ENCODE results near the gene GPR173. TPM values are rescaled to one million over a fixed set of nuclear protein-coding genes. Genes with fewer than 3 reads are reported as not detected.

Gene GPR173
- total and polyA plus RNA-seq, 7 donors = 0.03 to 0.34 (median 0.16) TPM

DNA sequence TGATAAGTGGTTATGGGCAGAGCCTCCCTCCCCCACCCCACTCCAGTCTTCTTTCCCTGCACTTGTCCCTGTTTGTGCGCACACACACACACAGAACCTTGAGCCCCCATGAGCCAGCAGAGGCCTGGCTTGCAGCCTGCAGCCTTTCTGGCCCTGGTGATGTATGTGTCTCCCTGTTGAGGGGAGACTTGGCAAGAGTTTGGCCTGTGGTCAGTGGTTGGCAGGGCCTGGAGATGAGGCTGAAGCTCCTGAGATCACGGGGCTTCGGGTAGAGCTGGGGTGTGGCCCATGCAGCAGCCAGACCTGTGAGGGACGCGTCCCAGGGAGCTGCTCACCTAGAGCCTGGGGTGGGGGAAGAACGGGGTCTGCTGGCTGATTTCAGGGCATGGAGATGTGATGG lies 2.3 kb downstream of the GPR173 start:
- Histone ChIP-seq H3K27ac (no peak overlapping the region), H3K4me1 (no peaks in the 10 kb centered on the region), H3K27me3 (ENCODE audit: insufficient read depth in 3 of 3, low read length in 2 of 3) (peaks cover 0 to 54% (median 0%) of the 10 kb centered on the region in 3 donors), H3K4me3 (no peak overlapping the region), H3K36me3 (ENCODE audit: insufficient read depth in 1 of 2, low read depth in 1 of 2) (no peaks in the 10 kb centered on the region), H3K9me3 (no peaks in the 10 kb centered on the region)
- no peak for DNase-seq
- TF ChIP-seq, protein P1, sequence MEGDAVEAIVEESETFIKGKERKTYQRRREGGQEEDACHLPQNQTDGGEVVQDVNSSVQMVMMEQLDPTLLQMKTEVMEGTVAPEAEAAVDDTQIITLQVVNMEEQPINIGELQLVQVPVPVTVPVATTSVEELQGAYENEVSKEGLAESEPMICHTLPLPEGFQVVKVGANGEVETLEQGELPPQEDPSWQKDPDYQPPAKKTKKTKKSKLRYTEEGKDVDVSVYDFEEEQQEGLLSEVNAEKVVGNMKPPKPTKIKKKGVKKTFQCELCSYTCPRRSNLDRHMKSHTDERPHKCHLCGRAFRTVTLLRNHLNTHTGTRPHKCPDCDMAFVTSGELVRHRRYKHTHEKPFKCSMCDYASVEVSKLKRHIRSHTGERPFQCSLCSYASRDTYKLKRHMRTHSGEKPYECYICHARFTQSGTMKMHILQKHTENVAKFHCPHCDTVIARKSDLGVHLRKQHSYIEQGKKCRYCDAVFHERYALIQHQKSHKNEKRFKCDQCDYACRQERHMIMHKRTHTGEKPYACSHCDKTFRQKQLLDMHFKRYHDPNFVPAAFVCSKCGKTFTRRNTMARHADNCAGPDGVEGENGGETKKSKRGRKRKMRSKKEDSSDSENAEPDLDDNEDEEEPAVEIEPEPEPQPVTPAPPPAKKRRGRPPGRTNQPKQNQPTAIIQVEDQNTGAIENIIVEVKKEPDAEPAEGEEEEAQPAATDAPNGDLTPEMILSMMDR (IDR thresholded peaks at IDR 0.05) = no peak
- intact Hi-C loops (cut with DNase I) = no loop called here
- WGBS, 3 donors = 72 to 83% (median 74%) methylated on average over 5 to 6 of the region's 6 CpGs
- no peak for ATAC-seq

DNA sequence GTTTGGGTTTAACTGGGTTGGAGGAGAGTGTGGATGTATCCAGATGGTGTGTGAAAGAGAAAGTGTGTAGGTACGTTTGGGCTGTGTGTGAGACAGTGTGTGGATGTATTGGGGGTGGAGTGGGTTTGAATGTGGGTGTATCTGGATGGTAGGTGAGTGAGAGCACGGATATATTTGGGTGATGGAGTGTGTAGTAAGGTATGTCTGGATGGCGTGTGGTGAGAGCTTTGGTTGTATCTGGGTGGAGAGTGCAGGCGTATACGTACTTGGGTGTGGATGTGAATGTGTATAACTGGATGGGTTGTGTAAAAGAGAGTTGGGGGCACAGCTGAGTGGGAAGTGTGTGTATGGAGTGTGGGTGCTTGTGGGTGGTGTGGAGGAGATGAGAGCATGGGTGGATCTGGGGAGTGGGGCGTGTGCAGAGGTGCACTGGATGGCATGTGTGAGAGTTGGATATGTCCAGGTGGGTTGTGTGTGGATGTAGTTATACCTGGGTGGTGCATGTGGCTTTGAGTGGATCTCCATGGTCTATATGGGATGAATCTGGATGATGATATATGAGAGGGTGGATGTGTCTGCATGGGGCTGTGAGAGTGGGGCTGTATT lies 6.8 kb downstream of the GPR173 start:
- WGBS, 3 donors = 65 to 95% (median 89%) methylated on average over 6 of the region's 6 CpGs
- no peak overlapping the region for H3K27ac ChIP-seq
- intact Hi-C loops (cut with DNase I) = no loop called here
- H3K27me3 ChIP-seq (ENCODE audit: insufficient read depth in 3 of 3, low read length in 2 of 3) = peaks cover 0 to 49% (median 0%) of the 10 kb centered on the region in 3 donors
- H3K4me3 ChIP-seq = no peak overlapping the region
- H3K4me1 ChIP-seq = no peaks in the 10 kb centered on the region
- H3K36me3 ChIP-seq (ENCODE audit: insufficient read depth in 1 of 2, low read depth in 1 of 2) = no peaks in the 10 kb centered on the region
- DNase-seq = no peak
- H3K9me3 ChIP-seq = no peaks in the 10 kb centered on the region
- TF ChIP-seq, protein P1 (IDR thresholded peaks at IDR 0.05) = no peak
- no peak for ATAC-seq

DNA sequence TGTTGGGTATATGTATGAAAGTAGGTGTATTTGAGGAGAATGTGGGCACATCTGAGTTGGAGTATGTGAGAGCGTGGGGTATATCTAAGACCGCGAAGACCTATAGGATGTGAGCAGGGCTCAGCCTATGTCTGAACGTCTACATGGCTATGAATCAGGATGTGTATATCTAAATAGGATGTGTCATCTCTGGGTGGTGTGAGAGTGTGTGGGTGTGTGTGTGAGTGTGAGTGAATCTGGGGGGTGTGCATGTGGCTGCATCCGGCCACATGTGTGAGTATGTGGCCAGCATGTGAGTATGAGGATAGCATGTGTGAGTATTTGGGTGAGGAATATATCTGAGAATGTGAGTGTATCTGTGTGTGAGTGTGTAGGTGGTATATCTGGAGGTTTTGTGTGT lies 7.7 kb downstream of the GPR173 start:
- WGBS, 3 donors = 88 to 92% (median 89%) methylated on average over 5 of the region's 5 CpGs

DNA sequence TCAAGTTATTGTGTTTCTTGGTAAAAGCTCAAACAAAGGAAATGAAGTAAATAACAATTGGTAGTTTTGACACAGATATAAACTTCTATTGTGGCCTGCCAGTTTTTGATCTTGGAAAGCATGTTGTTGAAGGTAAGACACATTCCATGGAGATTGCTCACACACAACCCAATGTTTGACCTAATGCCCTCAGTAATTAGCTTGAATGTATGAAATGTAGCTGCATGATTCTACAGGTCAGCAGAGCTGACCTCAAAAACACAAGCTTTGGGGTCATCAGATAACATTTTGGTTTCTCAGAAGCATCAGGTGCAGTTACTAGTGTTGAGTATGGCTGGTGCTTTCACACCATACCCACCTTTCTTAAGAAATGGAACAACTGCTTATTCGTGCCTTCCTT lies 16.5 kb downstream of the GPR173 start:
- Histone ChIP-seq H3K27ac (no peak overlapping the region), H3K4me3 (no peak overlapping the region), H3K36me3 (ENCODE audit: insufficient read depth in 1 of 2, low read depth in 1 of 2) (no peaks in the 10 kb centered on the region), H3K4me1 (no peaks in the 10 kb centered on the region), H3K27me3 (ENCODE audit: insufficient read depth in 3 of 3, low read length in 2 of 3) (peaks cover 0 to 48% (median 0%) of the 10 kb centered on the region in 3 donors), H3K9me3 (no peaks in the 10 kb centered on the region)
- DNase-seq = no peak
- ATAC-seq = no peak
- intact Hi-C loops (cut with DNase I) = no loop called here
- 72 to 96% (median 88%) methylated on average over 1 of the region's 1 CpG for WGBS, 3 donors
- TF ChIP-seq, protein P1 (IDR thresholded peaks at IDR 0.05) = no peak

More for the DNA sequence above, 7.7 kb downstream of the GPR173 start:
- intact Hi-C loops (cut with DNase I) = no loop called here
- TF ChIP-seq, protein P1 (IDR thresholded peaks at IDR 0.05) = no peak
- H3K36me3 ChIP-seq (ENCODE audit: insufficient read depth in 1 of 2, low read depth in 1 of 2) = no peaks in the 10 kb centered on the region
- H3K27me3 ChIP-seq (ENCODE audit: insufficient read depth in 3 of 3, low read length in 2 of 3) = peaks cover 0 to 40% (median 0%) of the 10 kb centered on the region in 3 donors
- ATAC-seq (no peak), DNase-seq (no peak)
- no peaks in the 10 kb centered on the region for H3K4me1 ChIP-seq
- no peak overlapping the region for H3K27ac ChIP-seq
- no peaks in the 10 kb centered on the region for H3K9me3 ChIP-seq
- H3K4me3 ChIP-seq = no peak overlapping the region

DNA sequence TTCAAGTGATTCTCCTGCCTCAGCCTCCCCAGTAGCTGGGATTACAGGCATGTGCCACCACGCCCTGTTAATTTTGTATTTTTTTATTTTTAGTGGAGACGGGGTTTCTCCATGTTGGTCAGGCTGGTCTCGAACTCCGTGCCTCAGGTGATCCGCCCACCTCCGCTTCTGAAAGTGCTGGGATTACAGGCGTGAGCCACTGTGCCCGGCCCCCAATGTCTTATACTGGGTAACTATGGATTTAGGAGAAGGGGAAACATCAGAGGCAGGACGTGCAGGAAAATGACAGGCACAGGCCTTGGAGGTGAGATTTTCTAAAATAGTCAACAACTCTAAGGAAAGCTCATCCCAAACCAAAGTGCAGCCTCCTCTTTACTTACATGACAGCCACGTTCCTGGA lies 22.5 kb downstream of the GPR173 start:
- DNase-seq (no peak), ATAC-seq (no peak)
- Histone ChIP-seq H3K4me1 (no peaks in the 10 kb centered on the region), H3K4me3 (no peak overlapping the region), H3K9me3 (no peaks in the 10 kb centered on the region), H3K27me3 (ENCODE audit: insufficient read depth in 3 of 3, low read length in 2 of 3) (peaks cover 0 to 33% (median 0%) of the 10 kb centered on the region in 3 donors), H3K36me3 (ENCODE audit: insufficient read depth in 1 of 2, low read depth in 1 of 2) (no peaks in the 10 kb centered on the region), H3K27ac (no peak overlapping the region)
- intact Hi-C loops (cut with DNase I) = loop anchor here in 1 of 2 donors (2.0 to 5.0 kb wide), 2 partner anchors 152 to 676 kb away; no protein-coding TSS in a partner anchor
- TF ChIP-seq, protein P1 (IDR thresholded peaks at IDR 0.05) = no peak
- 75 to 85% (median 84%) methylated on average over 10 of the region's 10 CpGs for WGBS, 3 donors

Data from psoas muscle (tissue), 8 donors.